Cardiac muscle cell (in vitro differentiated cells and primary cell): ENCODE measurements around the gene GPR27. TPM values are rescaled to one million over a fixed set of nuclear protein-coding genes. Genes with fewer than 3 reads are reported as not detected.

Source experiments
- DNase-seq, 2 donors: peaks; one replicate each; pipeline versions ENCODE4 v3.0.0 to v3.0.0-alpha.2; 2010 to 2017; ENCODE audit warnings: low read depth in 1 of 2, low spot score in 1 of 2
- H3K27ac ChIP-seq: fragments of 200-600 bp; sonication (generic); 2 replicates; pipeline ENCODE4 v1.5.1; 2016
- H3K27me3 ChIP-seq: fragments of 200-600 bp; sonication (generic); 2 replicates; pipeline ENCODE4 v1.6.0; 2016; ENCODE audit warnings: control low read depth
- H3K36me3 ChIP-seq: fragments of 200-600 bp; sonication (generic); 2 replicates; pipeline ENCODE4 v1.5.1; 2016; ENCODE audit warnings: control low read depth
- H3K4me1 ChIP-seq: fragments of 200-600 bp; sonication (generic); 2 replicates; pipeline ENCODE4 v1.8.1; 2017; ENCODE audit warnings: low read depth, mild to moderate bottlenecking, mixed run types
- H3K4me3 ChIP-seq: fragments of 200-600 bp; sonication (generic); 2 replicates; pipeline ENCODE4 v1.5.1; 2016; ENCODE audit warnings: mild to moderate bottlenecking
- H3K9me3 ChIP-seq: fragments of 200-600 bp; sonication (generic); 2 replicates; pipeline ENCODE4 v1.5.1; 2017; ENCODE audit warnings: low read depth, mild to moderate bottlenecking, control low read depth
- polyA plus RNA-seq: library from polyadenylated mRNA; unstranded; fragments of >200 nt; fragmentation: Nextera tagmentation; extraction: Ambion mirVana; gene quantifications from 2 replicates; pipeline ENCODE4 v1.2.1, GENCODE V29; 2016
- total RNA-seq: library from RNA; depleted of rRNA; stranded (reverse); fragments of >200 nt; gene quantifications from 2 replicates; pipeline ENCODE4 v1.2.3, GENCODE V29; 2016
- TF ChIP-seq, protein P1 (sequence below): IDR thresholded peaks from 2 replicates; pipeline ENCODE4 v1.5.1; 2012; ENCODE audit warnings: low read depth, mild to moderate bottlenecking, low read length

The GPR27 gene
- total and polyA plus RNA-seq, 2 experiments from 2014 or later: 12.9 to 23.8 TPM

DNA sequence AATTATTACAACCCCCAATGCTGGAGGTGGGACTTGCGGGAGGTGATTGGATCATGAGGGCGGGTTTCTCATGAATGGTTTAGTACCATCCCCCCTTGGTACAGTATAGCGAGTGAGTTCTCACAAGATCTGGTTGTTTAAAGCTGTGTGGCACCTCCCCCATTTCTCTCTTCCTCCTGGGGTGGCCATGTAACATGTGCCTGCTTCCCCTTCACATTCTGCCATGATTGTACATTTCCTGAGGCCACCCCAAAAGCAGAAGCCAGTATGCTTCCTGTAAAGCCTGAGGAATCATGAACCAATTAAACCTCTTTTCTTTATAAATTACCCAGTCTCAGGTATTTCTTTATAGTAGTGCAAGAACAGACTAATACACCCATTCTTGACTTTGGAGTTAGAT is 51.5 kb downstream of the GPR27 start:
- no peaks in the 10 kb centered on the region for H3K9me3 ChIP-seq
- TF ChIP-seq, protein P1, sequence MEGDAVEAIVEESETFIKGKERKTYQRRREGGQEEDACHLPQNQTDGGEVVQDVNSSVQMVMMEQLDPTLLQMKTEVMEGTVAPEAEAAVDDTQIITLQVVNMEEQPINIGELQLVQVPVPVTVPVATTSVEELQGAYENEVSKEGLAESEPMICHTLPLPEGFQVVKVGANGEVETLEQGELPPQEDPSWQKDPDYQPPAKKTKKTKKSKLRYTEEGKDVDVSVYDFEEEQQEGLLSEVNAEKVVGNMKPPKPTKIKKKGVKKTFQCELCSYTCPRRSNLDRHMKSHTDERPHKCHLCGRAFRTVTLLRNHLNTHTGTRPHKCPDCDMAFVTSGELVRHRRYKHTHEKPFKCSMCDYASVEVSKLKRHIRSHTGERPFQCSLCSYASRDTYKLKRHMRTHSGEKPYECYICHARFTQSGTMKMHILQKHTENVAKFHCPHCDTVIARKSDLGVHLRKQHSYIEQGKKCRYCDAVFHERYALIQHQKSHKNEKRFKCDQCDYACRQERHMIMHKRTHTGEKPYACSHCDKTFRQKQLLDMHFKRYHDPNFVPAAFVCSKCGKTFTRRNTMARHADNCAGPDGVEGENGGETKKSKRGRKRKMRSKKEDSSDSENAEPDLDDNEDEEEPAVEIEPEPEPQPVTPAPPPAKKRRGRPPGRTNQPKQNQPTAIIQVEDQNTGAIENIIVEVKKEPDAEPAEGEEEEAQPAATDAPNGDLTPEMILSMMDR: no peak
- DNase-seq: no peak

DNA sequence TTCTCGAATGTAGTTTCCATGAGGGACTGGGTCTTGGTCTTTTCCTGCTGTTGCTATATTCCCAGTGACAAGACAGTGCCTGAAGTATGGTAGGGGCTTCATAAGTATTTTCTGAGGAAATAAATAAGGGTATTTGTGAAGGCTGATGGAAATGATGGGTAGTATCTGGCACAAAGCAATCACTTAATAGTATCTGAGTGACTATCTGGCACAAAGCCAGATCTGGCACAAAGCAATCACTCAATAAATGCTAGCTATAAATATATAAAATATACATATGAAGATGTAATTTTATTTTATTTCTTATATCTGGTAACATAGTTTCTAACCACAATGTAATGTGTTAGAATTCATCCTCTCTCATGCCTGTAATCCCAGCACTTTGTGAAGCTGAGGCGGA is 52.0 kb downstream of the GPR27 start:
- H3K4me3 ChIP-seq: no peak overlapping the region
- H3K27me3 ChIP-seq: no peaks in the 10 kb centered on the region

More for the DNA sequence above, 51.5 kb downstream of the GPR27 start:
- no peaks in the 10 kb centered on the region for H3K4me1 ChIP-seq
- no peaks in the 10 kb centered on the region for H3K36me3 ChIP-seq
- H3K27ac ChIP-seq: no peak overlapping the region
- no peak overlapping the region for H3K4me3 ChIP-seq
- no peaks in the 10 kb centered on the region for H3K27me3 ChIP-seq

More for the DNA sequence above, 52.0 kb downstream of the GPR27 start:
- DNase-seq: no peak
- no peaks in the 10 kb centered on the region for H3K36me3 ChIP-seq
- no peak overlapping the region for H3K27ac ChIP-seq
- no peaks in the 10 kb centered on the region for H3K4me1 ChIP-seq
- H3K9me3 ChIP-seq: no peaks in the 10 kb centered on the region
- TF ChIP-seq, protein P1: no peak

Other genes starting within 250 kb of the GPR27 start
- gene FOXP1, start 170.1 kb upstream of the GPR27 start, total RNA-seq: 115 and 132 TPM in 2 replicates
- gene FOXP1, start 170.1 kb upstream of the GPR27 start, polyA plus RNA-seq: 121 and 149 TPM in 2 replicates
- 1.6 and 4.3 TPM in 2 replicates for gene EIF4E3, start 28.5 kb upstream of the GPR27 start, total RNA-seq
- gene EIF4E3, start 28.5 kb upstream of the GPR27 start, polyA plus RNA-seq: 10.5 and 10.8 TPM in 2 replicates
- gene PROK2, start 31.3 kb downstream of the GPR27 start, total RNA-seq: not detected in 2 replicates
- not detected in 2 replicates for gene PROK2, start 31.3 kb downstream of the GPR27 start, polyA plus RNA-seq